Ishikawa (cell line): ENCODE results near the gene INO80D.

Experiments
- CEBPB ChIP-seq: IDR thresholded peaks from 2 replicates; pipeline ENCODE4 v1.6.1; 2012
- CREB1 ChIP-seq: IDR thresholded peaks from 2 replicates; pipeline ENCODE4 v1.6.1; 2012; ENCODE audit warnings: low read depth
- EP300 ChIP-seq: IDR thresholded peaks from 2 replicates; pipeline ENCODE4 v1.6.1; 2012; ENCODE audit warnings: borderline replicate concordance
- FOXM1 ChIP-seq: IDR thresholded peaks from 2 replicates; pipeline ENCODE4 v1.6.1; 2012; ENCODE audit warnings: low read depth, borderline replicate concordance
- MAX ChIP-seq: IDR thresholded peaks from 2 replicates; pipeline ENCODE4 v1.6.1; 2012
- RAD21 ChIP-seq: IDR thresholded peaks from 2 replicates; pipeline ENCODE4 v1.6.1; 2012; ENCODE audit warnings: low read depth
- TAF1 ChIP-seq: IDR thresholded peaks from 2 replicates; pipeline ENCODE4 v1.6.1; 2012; ENCODE audit warnings: low read depth, mild to moderate bottlenecking
- USF1 ChIP-seq: IDR thresholded peaks from 2 replicates; pipeline ENCODE4 v1.6.1; 2012
- YY1 ChIP-seq: IDR thresholded peaks from 2 replicates; pipeline ENCODE4 v1.6.1; 2012; ENCODE audit warnings: low read depth

- TF ChIP-seq FOXM1 (no peak), TAF1 (no peak), CREB1 (no peak), MAX (no peak), USF1 (no peak), RAD21 (no peak), CEBPB (no peak), EP300 (no peak), YY1 (no peak)
Observed at GRCh38 chr2:206063635-206064034, 22.3 kb downstream of the INO80D start.
